Vagina (tissue), 2 donors: ENCODE measurements around the gene CNOT1.

ENCODE experiments used
- CTCF ChIP-seq, 3 experiments: fragments of 450-650 bp in 2 of 3; fragments of 200-600 bp in 1 of 3; sonication (generic) in 1 of 3; IDR thresholded peaks; one replicate each; pipeline ENCODE4 v1.5.1; 2017 to 2019; ENCODE audit warnings: antibody characterized with exemption in 3 of 3, mild to moderate bottlenecking in 2 of 3, moderate library complexity in 2 of 3
- POLR2A ChIP-seq, 2 donors: fragments of 450-650 bp; IDR thresholded peaks; one replicate each; pipeline ENCODE4 v1.6.1; 2017; ENCODE audit warnings: antibody characterized with exemption in 2 of 2, mild to moderate bottlenecking in 2 of 2, moderate library complexity in 2 of 2

- TF ChIP-seq POLR2A (IDR thresholded peaks at IDR 0.05) (no peak), CTCF (IDR thresholded peaks at IDR 0.05) (no peak)
Measured at GRCh38 chr16:58640949-58641348, 11.3 kb upstream of the CNOT1 start.
